TTC549 (cell line): Measurements from ENCODE around the gene DENND6B.

ENCODE experiments used
- FAIRE-seq: peaks from 2 replicates; lab custom pipeline; 2012; peaks lifted over from hg19 to GRCh38; lab: Jason Lieb, UNC

The DENND6B gene

DNA sequence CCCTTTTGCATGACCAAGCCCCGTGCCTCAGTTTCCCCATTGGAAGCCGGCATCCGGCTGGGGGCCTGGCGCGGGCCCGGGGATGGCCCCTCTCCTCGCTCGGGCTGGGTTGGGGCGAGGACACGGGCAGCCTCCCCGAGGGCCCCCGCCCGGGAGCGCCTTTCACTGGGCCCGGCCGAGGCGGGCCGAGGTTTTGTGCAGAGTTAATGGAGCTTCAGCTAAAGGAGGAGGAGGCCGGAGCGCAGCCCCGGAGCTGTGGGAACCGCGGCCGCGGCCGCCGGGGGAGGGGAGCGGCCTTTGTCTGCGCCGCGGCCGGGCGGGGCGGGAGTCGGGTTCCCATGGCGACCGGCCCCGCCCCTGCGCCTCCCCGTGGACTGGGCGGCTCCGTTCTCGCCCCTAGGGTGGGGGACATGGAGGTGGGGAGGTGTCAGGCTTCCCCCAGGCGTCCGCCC, 55.3 kb downstream of the DENND6B start:
- no peak for FAIRE-seq

DNA sequence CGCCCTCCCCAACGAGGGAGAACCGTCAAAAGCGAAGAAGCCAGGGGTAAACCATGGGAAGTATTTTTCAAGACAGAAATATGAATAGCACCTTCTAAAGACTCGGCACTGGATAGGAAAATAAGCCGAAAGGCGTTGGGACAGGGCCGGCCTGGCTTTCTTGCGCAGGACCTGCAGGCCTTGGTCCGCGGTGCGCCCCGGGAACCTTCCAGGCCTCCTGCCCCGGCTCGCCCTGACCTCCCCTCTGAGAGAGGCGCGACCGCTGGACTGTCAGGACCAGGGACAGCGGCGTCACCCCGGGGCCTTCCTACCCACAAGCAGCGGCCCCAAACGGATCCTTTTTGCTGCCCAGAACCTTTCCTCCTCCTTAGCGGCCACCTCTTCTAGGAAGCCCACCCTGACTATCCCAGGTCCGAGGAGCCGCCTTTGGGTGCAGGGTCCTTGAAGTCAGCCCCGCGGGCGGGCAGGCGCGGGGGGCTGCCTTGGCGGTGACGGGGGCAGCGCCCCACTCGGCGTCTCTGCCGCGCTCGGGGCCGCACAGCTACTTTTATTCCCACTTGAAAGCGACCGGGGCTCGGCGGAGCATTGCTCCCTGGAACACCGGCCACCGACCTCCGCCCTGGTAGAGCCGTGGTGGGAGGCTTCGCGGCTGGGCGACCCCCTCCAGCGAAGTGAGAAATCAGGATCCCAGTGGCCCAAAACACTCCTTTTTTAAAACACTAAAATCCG, 56.0 kb downstream of the DENND6B start:
- no peak for FAIRE-seq

- no peak for FAIRE-seq
Measured at GRCh38 chr22:50269970-50270665, 56.7 kb downstream of the DENND6B start, which contains the start of gene MAPK11. Gene MAPK11, minus strand, starts transcription at chr22:50270380. Its CDS starts 88 bp downstream, at chr22:50270292.

DNA sequence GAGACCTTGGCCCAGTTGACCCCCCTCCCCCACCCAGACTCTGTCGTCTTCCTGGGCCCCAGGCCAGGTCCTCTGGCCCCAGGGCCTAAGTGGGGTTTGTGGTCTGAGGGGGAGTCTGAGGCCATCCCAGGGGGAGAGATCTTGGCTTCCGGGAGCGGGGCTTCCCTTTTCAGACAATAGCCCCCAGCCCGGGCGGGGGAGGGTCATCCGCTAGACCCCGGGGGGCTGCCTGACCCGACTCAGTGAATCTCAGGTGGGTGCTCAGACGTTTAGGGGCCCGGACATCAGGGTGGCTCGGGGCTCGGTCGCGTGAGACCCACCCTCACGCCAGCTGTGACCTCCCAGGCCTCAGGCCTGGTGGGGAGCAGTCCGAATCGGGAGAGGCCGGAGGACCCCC, 57.2 kb downstream of the DENND6B start:
- FAIRE-seq: no peak

- no peak for FAIRE-seq
Measured at GRCh38 chr22:50268655-50269113, 58.1 kb downstream of the DENND6B start.

DNA sequence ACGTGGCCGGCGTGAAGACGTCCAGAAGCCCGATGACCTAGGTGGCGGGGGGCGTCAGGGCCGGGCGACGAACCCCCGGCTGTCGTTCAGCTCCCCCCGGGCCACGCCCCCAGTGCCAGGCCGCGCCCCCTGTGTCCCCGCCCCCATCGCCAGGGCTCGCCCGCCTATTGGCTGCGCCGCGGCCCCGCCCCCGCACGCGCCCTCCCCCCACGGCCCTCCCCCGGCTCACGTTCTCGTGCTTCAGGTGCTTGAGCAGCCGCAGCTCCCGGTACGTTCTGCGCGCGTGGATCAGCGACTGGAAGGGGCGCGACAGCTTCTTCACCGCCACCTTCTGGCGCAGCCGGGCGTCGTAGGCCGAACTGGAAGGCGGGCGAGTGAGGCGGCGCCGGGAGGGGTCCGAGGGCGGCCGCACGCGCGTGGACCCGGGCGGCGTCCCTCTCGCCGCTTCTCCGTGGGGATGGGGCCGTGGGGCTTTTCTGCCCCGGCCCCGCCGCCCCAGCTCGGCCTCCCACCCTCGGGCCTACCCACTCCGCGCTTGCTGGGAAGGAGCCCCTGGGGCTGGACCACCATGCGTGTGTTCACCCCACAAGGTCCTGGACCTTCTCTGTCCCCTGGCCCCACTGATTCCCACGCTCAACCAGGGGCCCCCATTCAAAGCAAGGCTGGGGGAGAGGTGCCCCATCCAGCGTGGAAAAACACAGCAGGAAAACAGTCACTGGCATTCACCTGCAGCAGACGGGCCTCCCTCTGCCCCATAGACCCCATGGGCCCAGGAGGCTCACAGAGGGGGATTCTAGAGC, 59.0 kb downstream of the DENND6B start:
- FAIRE-seq: no peak

GRCh38 chr22:50266994-50267393, 59.8 kb downstream of the DENND6B start:
- no peak for FAIRE-seq

DNA sequence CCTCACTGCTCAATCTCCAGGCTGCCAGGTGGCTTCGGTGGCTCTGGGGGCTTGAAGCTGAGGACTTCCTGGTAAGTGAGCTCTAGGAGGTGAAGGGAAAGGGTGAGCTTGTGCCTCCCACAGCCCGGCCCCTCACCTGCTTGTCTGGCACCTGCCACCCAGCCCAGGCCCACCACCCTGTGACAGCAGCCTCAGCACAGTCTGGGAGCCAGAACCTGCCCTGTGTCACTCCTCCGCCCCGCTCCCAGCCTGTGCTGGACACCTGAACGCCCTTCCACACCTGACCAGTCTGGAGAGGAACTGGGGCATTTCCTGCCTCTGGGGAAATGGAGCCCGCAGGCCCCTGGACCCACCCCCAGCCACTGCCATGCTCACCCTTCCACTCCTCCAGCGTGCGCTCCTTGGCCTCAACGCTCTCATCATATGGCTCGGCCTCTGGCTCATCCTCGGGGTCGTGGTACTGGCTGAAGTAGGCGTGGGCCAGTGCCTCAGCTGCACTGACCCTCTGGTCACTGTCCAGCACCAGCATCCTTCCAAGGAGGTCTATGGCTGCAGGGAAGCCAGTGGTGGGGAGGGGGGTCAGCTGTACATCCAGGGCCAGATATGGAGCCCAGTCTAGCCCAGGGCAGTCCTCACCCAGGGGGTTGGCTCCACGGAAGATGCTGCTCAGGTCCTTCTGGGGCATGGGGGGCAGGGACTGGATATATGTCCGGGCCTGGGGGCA, 61.7 kb downstream of the DENND6B start:
- FAIRE-seq: no peak

DNA sequence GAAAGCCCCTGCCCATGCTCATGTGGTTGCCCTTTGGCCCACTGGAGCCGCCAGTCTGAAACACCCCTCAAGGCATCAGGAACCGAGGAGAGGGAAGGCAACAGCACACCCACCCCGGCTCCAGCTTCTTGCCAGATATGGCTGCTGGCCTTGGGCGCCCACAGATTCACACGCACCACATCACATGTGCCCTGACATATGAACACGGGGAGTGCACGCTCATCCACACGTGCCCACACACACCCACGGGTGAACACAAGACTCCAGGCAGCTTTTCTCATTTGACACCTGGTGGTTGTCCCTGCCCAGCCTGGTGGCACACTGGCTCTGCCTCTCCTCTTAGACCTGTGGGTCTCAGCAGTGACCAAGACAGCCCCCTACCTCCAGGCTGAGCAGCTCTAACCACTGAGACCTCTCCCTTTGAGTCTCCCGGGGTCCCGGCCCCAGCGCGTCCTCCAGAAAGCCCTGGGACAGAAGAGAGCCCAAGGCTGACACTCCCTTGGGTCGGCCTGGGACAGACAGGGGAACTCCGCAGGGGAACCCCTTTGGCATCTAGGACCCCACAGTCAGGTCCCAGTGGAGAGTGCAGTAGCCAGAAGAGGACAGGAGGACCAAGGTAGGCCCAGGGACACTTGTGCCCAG, 62.6 kb downstream of the DENND6B start:
- no peak for FAIRE-seq

GRCh38 chr22:50262973-50263617, 63.7 kb downstream of the DENND6B start:
- FAIRE-seq: no peak

DNA sequence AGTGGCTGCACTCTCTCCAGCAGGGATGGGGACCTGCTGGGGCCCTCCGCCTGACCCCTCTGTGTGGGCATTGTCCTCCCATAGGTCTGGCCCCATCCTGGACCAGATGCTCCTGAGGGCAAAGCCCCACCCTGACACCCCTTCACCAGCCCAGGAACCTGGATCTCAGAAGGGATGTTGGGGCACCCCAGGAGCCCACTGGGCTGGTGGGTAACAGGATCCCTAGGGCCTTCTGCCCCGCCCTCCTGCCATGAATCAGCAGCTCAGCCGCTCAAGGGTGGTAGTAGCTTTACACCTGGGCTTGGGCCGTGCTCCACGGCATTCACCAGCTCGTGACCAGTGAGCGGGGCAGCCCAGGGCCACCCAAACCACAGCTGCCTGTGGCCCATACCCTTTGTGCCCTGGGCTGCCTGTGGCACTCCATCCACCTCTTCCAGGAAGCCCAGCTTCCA, 64.3 kb downstream of the DENND6B start:
- no peak for FAIRE-seq

DNA sequence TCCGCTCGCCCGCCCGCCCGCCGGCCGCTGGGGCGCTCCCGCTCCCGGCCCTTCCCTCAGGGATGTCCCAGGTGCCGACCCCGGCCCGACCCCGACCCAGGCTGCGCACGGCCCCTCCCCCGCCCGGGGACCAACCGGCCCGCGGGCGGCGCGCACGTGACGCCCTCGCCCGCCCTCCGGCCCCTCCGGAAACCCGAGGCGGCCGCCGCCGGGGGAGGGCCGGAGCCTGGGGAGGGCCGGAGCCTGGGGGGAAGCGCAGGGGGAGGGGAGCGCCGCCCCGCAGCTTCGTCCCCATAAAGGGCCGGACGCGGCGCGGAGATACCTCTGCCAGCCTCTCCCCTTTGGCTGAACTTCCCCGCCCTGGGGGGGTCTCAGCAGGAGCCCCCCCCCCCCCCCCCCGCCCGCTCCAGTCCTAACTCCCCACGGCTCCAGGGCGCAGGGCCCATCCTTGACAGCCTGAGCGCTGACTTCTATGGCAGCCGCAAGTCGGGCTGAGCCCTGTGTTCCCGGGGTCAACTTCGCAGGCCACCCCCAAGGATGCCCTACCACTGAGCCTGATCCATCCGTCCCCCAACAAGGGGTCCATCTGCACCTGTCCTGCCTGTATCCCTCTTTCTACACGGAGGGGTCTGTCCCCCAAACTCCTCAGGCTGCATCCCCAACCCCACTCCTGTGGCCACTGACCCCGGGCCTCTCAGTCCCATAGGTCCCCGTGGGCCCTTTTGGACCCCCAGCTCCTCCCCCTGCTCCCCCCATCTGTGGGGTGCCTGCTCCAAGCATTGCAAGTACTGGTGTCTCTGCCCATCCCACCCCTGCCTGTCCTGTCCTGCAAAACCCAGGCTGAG, 65.0 kb downstream of the DENND6B start, which contains the start of gene MAPK12:
TSS of gene MAPK12 (minus strand) at position 69 of the 845 bp plus-strand sequence. CDS start 174 bp downstream, outside the sequence.
- FAIRE-seq: no peak

DNA sequence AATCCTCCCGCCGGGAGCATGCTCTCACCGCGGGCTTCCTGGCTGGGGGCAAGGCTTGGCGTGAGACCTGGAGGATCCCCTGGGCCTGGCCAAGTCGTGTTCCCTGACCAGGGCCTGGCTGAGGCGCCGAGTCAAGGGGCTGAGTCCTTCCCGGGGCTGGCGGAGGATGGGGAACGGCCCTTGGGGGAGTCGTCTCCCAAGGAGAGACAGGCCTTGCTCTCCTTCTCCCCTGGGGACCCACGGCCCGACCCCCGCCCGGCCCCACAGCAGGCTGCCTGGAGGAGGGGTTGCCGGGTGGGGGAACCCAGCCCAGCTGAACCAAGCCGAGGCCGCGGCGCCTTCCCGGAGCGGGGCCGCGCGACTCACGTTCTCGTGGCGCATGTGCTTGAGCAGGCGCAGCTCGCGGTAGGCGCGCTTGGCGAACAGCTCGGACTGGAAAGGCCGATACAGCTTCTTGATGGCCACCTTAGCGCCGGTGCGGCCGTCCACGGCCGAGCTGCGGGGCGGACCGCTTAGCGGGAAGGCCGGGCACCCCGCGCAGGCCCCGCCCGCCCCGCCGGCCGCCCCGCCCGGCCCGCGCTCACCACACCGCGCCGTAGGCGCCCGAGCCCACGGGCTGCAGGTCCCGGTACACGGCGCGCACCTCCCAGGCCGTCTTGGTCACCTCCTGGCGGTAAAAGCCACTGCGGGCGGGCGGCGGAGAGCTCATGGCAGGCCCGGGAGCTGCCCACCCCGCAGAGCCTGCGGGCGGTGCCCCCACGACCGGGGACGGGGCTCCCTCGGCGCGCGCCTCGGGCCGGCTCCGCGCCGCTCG, 65.8 kb downstream of the DENND6B start:
- FAIRE-seq: no peak

- FAIRE-seq: no peak
Measured at GRCh38 chr22:50260434-50260800, 66.4 kb downstream of the DENND6B start.

DNA sequence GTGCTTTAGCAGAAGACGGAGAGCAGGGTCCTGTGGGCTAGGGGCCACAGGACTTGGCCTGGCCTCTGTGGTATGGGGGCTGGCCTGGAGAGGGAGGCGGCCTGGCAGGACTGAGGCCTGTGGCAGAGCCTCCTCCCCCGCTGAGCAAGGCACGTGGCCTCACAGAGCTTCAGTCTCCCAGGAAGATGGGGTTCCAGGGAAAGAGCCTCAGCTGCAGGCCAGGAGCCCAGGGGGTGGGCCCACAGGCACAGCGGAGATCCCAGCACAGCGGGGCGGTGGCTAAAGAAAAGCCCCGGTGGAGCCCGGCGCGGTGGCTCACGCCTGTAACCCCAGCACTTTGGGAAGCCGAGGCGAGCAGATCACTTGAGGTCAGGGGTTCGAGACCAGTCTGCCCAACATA, 67.5 kb downstream of the DENND6B start:
- no peak for FAIRE-seq
